Activated CD4-positive, alpha-beta T cell treated with anti-CD3 and anti-CD28 coated beads, Interleukin-2, amount 50 U/mL, for 24 hours (primary cell): ENCODE results near the gene LTBP1.

Source experiments
- DNase-seq, 2 donors: peaks; one replicate each; pipeline ENCODE4 v3.0.0-alpha.2; 2020; ENCODE audit warnings: low read depth in 1 of 2, low spot score in 1 of 2

Gene LTBP1

DNA sequence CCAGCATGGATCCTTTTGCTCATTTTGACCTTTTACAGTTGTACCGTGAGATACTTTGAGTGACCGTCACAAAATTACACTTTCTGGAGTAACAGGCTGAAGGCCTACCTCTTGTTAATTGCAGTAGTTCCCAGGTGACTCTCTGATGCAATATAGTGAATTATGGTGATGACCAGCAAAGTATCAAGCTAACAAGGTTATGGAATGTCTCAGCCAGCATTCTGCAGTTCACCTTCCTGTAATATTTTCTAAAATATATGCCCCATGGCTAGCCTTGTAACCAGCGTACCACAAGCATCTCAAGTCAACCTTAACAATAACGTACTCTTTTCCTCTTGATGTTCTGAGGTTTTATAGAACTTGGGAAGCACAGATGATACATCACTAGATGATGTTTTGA lies 234.7 kb downstream of the LTBP1 start:
- no peak for DNase-seq

DNA sequence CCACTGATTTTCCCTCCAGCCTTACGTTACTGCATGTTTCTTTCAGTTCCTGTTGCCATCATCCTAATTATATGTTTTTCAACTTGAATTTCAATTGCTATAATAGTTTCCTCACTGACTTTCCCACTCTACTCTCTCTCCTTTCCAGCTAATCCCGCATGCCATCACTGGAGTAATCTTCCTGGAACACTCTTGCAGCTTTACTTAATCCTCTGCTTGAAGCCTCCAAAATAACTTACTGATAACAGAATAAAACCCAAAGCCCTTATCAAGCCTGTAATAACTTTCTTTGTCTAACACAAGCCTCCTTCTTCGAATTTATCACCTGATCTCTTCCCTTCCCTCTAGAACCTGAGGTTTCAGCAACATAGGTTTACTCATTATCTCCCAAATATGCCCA lies 237.3 kb downstream of the LTBP1 start:
- no peak for DNase-seq

DNA sequence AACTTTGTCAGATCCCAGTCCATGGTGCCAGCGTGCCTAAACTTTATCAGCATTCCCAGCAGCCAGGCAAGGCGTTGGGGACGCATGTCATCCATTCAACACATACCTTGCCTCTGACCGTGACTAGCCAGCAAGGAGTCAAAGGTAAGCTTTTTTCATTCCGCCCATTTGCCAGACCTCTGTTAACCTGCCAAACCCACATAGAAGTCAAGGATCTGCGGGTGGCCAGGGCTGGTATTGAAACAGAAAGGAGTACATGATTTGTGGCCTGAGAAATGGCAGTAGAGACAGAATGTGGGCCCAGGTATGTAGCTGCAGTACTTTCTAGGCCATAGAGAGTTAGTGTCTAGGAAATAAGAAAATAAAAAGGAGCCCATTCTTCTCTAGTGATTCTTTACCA lies 240.2 kb downstream of the LTBP1 start:
- DNase-seq = no peak

DNA sequence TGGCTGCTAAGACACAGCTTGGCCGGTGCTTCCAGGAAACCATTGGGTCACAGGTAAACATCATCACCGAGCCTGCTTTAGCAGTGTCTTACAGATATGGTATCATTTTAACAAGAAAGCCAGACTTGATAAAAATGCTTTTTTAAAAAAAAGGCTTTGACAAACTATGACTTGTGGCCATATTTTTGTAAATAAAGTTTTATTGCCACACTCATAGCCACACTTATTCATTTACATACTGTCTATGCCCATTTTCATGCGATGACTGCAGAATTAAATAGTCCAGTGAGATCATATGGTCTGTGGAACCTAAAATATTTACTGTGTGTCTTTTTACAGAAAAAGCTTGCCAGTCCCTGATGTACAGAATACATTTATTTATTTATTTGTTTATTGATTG lies 242.0 kb downstream of the LTBP1 start:
- DNase-seq = no peak

DNA sequence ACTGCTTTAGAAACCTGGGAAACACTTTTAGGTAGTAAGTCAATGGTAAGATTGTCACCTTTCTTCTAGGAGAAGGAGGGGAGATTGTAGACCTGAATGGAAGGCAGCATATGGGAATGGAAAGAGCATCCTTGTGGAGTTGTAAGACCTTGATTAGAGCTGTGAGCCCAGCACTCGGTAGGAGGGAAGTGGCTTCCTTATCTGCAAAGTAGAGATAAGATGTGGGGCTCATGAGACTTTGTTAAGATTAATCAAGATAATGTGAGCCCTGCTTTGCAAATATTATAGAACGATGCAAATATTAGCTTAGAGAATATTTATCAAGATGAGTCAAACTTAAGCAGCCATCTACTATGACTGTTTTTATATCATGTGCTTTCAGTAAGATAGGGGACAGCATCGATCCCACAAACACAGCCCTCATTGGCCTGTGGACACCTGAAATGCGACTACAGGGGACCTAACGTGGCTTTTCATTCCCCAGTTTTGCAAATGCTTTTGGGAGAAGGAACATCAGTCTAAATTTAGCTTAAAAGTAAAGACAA lies 243.7 kb downstream of the LTBP1 start:
- no peak for DNase-seq

DNA sequence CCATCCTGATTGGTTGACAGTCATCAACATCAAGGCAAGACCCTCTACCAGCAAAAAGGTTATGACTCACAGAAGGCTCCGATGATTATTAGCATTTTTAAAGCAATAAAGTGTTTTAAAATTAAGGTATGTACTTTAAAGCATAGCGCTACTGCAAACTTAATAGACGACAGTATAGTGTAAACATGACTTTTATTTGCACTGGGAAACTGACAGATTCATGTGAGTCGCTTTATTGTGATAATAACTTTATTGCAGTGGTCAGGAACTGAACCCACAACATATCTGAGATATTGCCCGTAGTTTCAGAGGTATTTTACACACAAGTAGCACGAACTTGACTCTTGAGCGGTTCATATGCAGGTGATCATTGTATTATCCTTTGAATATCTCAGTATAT lies 249.1 kb downstream of the LTBP1 start:
- DNase-seq = no peak

DNA sequence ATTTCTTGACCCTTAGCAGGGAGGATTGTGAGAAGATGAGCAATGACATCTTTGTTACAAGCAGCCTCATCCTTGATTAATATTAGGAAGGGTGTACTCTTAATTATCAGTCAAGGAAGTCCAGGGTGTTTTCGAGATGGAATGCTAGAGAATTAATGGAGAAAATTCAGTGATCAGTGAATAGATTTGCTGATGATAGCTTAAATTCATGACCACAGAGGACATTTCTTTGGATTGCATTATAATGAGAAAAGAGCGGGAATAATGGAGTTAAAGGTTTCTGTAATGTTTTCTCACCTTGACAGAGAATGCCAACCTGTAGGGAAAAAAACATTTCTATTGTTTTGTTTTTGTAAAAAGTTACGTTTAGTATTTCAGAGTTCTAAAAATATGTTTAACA lies 249.9 kb downstream of the LTBP1 start:
- no peak for DNase-seq

DNA sequence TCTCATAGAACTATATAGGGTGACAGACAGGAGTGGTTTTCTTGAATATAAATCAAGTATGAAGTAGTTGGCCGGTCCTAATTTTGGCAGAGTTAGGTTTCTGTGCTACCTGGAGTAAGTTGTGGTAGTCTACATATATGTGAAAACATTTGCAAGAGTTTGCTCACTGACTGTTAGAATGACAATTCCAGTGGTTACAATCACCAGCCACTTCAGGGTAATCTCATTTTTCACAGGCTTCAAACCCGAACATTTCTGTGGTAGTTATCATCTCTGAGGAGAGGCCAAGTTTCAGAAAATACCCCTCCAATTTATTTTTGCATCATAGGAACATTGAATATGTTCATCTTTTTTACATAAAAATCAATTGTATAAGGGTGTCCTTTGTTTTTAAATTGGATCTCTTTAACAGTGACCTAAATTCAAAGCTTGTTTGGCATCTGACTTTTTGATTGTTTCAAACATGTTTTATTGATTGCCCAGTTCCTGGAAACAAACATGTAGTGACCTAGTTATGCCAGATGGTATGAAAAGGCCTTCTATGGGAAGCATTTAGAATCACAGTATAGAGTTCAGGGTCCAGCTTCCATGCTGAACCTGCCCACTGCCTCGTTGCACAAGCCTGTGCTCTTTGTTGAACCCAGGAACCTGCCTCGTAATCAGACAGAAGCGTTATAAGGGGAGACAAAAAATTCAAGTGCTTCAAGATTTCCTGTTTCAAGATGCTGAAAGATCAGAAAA lies 250.6 kb downstream of the LTBP1 start:
- no peak for DNase-seq

DNA sequence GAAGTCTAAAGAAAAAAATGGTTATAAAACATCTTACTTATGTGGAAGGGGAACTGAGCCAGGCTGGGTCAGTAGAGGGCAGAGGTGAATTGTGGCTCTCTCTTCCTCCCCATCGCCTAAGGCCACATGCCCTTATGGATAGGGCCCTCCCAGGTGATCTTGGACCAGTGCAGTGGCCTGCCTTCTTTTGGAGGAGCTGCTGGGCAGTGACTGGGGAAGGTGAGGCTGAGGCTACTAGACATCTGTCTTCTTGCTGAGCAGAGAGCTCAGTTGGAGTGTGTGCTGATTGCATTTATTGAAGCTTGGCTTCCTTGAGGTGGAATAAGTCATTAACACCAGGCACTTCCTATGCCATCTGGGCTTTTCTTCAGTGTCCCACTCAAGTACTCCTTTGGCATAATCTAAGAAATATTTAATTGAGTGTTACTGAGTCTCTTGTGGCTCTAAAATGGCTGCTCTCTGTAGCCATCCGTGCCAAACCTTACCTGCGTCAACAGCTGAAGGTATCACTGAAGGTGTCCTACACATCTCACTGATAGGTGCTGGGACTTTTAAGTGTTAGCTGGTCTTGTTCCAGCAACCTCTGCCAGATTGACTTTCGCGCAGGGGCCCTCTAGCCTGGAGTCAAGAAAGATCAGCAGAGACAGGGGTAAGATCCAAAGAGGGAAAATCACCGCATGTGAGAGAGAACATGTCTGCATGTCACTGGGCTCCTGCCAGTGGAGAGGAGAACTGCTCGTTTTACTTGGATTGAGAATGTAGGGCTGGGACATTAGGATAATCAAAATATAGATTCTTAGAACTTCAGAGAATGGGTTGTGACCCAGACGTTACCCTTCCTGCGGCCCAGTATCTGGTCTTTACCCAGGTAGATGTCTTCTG lies 256.1 kb downstream of the LTBP1 start:
- no peak for DNase-seq

DNA sequence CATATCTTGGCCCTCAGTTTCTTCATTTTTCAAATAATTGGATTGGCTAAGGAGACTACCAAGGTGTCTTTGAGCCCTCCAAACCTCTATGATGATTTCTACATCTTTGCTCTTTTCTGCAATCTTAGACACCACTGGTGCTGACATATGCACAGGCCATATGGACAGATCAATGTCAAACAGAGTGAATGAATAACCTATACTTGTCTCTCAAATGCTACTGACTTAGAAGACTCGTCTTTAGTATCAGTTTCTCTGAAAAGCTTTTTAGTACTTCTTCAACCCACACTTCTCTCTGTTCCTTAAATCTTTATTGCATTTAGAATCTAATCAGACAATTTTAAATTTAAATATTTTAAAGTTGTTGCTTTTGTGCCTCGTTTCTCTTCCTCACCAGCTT lies 258.2 kb downstream of the LTBP1 start:
- DNase-seq = no peak

DNA sequence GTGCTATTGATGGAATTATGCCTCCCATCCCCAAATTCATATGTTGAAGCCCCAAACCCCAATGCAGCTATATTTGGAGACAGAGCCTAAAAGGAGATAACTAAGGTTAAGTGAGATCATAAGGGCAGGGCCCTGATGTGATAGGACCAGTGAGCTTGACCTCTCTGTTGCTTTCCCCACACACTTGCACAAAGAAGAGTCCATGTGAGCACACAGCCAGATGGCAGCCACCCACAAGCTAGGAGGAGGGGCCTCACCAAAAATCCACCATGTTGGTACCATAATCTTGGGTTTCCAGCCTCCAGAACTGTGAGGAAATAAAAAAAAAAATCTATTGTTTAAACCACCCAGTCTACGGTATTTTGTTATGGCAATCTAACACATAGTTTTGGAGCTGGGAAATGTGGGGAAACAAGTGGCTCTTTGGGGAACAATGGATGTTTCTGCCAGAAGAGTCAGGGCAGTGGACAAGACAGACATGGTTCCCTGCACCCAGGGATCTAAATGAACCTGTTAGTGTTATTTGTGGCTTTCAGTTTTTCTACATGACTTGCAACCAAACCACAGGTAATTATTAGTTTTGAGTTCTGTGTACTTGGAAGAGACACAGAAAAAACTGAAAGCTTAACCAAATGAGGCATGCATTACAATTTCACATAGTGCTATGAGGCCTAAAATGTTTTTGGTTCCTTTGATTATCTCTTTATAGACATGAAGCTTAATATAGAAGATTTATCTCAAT lies 259.1 kb downstream of the LTBP1 start:
- no peak for DNase-seq

DNA sequence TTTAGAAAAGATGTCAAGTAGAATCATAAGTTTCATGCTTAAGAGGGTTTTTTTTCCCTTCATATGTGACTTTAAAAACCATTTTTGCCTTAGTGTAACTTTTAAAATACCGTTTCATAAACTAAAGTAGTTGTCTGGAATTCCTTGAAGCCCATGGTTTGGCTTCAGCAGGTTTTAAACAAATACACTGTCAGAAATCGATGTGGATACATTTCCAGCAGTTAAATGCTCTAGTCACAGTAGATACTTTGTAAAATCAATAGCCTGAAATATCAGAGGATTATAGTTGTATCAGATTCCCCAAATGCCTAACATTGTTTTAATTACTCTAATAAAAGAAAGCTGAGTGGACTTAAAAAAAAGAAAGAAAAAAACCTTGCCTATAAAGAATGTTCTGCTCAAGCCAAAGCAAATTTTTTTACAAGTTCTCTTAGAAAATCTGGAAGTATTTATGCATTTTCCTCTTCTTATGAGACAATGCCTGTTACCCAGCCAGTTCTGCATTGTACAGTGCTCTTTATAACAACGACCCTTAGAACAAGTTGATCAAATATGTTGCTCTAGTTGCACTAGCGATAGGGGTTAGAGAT lies 260.5 kb downstream of the LTBP1 start:
- no peak for DNase-seq

DNA sequence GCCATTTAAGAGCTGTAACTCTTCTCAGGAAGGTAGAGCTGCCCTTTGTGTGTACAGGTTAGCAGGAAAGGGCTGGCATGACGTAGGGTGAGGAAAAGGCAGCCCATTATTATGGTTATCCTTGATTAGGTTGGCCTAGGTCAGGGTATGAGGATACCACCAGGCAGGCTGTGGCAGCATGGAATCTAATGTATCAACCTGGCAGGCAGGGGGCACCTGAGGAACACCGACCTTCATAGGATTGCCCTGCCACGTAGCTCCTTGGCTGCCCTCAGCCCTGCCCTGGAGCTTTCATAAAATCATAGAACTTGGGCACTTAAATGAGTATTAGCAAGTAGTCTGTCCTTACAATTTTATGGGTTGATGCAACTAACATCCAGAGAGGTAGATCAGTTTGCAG lies 261.6 kb downstream of the LTBP1 start:
- no peak for DNase-seq

DNA sequence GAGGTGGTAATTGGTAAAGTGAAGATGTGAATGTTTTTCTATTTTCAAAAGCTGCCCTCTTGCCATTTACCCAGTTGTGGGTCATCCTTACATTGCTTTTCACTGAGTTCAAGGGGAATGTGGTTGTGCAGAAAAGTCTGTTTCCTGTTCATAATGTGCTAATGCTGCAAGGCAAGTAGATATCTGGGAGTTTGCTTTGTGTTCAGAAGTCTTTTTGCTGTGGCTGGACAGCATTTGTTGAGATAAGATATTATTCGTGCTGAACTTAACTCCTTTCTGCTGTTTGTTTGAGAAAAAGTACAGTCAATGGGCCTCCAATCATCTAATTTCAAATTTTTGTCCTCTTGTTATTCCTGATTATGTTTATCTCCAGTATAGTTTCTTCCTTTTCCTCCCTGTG lies 263.2 kb downstream of the LTBP1 start:
- no peak for DNase-seq

DNA sequence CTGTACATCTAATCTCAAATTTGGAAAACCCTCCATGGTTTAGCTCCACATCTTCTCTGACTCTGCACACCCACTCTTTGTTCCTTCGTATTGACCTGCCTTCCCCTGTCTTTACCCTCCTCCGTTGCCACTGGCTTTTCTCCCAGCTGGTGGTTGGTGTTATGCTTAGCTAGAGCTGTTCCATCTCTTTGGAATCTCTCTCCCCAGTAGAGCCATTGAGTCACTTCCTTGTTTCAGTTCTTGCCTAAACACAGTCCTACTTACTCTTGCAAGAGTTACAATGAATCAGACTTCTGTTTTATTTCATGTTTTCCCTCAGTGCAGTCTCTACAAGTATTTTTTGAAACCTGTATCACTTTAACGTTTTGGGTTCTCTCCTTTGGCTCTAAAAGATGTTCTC lies 263.9 kb downstream of the LTBP1 start:
- no peak for DNase-seq

DNA sequence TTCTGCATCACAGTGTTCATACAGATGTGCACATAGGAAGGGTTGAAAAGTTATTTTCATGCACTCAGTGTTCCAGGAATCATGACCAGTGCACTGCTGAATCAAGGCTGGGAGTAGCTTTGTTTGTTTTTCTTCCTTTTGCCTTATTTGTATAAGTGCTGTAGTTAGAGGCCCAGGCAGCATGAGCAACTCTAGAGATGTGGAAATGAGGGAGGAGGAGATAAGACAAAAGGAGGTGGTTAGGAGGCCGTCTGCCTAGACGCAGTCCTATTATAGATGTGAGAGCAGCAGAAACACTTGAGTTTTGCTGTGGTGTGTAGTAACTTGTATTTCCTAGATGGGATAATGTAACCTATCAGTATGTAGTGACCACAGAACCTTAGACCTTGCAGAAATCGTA lies 265.4 kb downstream of the LTBP1 start:
- no peak for DNase-seq

DNA sequence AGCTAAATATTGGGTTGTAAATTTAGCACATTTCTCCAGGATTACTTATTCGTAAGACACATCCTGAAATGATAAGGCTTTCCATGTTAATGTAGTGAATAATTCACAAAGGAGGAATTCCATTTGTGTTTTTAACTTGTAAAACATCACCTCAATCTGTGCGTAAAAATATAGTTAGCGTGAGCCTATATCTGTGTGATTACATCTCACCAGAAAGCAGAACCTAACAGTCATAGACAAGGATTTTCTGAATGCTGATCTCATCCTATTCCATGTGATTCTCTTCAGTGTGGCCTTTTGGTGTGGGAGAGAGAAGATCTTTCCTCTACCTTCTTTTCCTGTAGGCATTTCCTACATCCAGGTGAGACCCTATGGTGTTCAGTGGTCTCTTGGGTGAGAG lies 266.5 kb downstream of the LTBP1 start:
- DNase-seq = no peak

DNA sequence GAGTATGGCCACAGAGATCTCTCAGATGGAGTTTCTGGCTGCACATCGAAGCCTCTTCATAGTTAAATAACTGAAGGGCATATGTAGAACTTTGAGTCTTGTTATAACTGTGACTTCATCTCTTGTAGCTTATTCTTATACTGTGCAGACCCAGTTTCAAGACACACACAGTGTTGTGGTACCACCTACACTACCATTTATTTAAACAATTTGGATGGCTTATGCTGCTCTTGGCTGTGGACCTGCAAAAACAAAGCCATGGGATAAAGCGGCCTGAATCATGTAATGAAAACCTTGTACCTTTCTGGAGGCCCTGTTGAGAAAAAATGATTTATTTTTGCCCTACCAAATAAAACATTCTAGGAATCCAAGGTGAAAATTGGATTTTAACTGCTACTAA lies 266.9 kb downstream of the LTBP1 start:
- no peak for DNase-seq

DNA sequence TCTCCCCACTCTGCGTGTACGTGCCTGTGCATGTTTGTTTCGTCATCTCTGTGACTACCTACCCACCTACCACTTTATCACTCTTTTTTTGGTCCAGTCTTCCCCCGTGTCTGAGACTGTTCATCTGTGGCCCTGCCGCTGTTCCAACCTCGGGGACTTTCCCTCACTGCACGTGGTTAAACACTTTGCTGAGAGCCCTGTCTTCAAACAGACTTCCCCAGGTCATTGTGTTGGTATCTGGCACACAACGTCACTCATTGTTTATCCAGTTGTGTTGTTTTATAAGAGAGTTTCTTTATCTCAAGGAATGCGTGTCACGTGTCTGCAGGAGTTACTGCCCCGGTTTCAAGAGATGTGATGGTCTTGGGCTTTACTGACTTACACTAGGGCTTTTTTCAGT lies 267.7 kb downstream of the LTBP1 start:
- DNase-seq = no peak

DNA sequence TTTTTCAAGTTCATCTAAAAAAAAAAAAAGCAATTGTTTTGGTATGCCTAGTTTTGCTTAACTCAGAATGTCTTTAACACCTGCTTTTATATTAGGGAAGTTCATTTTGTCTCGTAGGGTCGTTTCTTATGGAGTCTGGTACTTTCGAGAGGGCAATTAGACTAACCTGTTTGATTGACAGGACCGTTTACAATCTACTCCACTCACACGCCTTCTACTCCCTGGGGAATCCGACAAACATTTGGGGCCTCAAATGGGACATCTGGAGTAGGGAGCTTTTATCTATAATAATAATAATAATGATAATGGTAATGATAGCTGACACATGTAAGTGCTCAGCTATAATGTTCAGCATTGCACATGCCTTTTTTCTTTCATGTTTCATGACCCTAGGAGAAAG lies 268.1 kb downstream of the LTBP1 start:
- DNase-seq = no peak

DNA sequence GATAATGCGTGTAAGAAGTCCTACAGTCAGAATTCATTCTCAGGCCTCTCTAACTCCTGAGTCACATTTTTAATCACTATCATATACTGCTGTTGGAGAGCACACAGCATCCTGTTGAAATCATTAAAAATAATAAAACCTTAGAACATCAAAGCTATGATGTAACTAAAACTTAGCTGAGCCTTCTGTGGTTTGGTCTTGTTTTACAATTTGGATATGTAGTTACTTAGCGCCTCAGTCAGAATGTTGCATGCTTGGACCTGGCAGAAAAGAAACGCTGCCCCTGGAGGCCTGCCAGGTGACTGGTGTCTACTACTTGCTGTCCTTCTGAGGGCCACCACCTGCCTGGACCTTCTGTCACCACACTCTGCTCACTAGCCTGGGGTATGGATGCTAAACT lies 268.5 kb downstream of the LTBP1 start:
- no peak for DNase-seq
